WTC11 (cell line): ENCODE results near the gene SLC35G3.

Experiments
- ATF1 ChIP-seq: sonication (generic); formaldehyde crosslinking; IDR thresholded peaks from 2 replicates; pipeline ENCODE4 v1.8.1; 2023; ENCODE audit warnings: mild to moderate bottlenecking, moderate library complexity, missing genetic modification reagents
- CREB1 ChIP-seq: sonication (generic); formaldehyde crosslinking; IDR thresholded peaks from 2 replicates; pipeline ENCODE4 v1.8.0; 2023; ENCODE audit warnings: mild to moderate bottlenecking, missing genetic modification reagents
- CTCF ChIP-seq: fragments of 200-600 bp; IDR thresholded peaks from 2 replicates; pipeline ENCODE4 v1.8.0; 2022; ENCODE audit warnings: antibody characterized with exemption
- JUN ChIP-seq: sonication (generic); formaldehyde crosslinking; IDR thresholded peaks from 2 replicates; pipeline ENCODE4 v1.8.0; 2023; ENCODE audit warnings: mild to moderate bottlenecking, missing genetic modification reagents
- MAX ChIP-seq: sonication (generic); formaldehyde crosslinking; IDR thresholded peaks from 2 replicates; pipeline ENCODE4 v1.8.0; 2022; ENCODE audit warnings: mild to moderate bottlenecking, missing genetic modification reagents
- MLX ChIP-seq: sonication (generic); formaldehyde crosslinking; IDR thresholded peaks from 2 replicates; pipeline ENCODE4 v1.8.1; 2023; ENCODE audit warnings: mild to moderate bottlenecking, missing genetic modification reagents, moderate library complexity
- NFE2L1 ChIP-seq: sonication (generic); formaldehyde crosslinking; IDR thresholded peaks from 2 replicates; pipeline ENCODE4 v1.8.1; 2023; ENCODE audit warnings: missing genetic modification reagents
- NFYB ChIP-seq: sonication (generic); formaldehyde crosslinking; conservative IDR thresholded peaks from 2 replicates; pipeline ENCODE4 v1.8.0; 2022; ENCODE audit warnings: low read depth, missing genetic modification reagents
- NR1H2 ChIP-seq: sonication (generic); formaldehyde crosslinking; IDR thresholded peaks from 2 replicates; pipeline ENCODE4 v1.9.0; 2021; ENCODE audit warnings: mild to moderate bottlenecking, moderate library complexity, missing genetic modification reagents
- NR2C2 ChIP-seq: sonication (generic); formaldehyde crosslinking; IDR thresholded peaks from 2 replicates; pipeline ENCODE4 v1.8.0; 2022; ENCODE audit warnings: mild to moderate bottlenecking, missing genetic modification reagents
- SP1 ChIP-seq: sonication (generic); formaldehyde crosslinking; conservative IDR thresholded peaks from 2 replicates; pipeline ENCODE4 v1.8.1; 2022; ENCODE audit warnings: missing genetic modification reagents
- USF1 ChIP-seq: sonication (generic); formaldehyde crosslinking; IDR thresholded peaks from 2 replicates; pipeline ENCODE4 v1.8.0; 2022; ENCODE audit warnings: mild to moderate bottlenecking, missing genetic modification reagents
- ZNF121 ChIP-seq: sonication (generic); formaldehyde crosslinking; IDR thresholded peaks from 2 replicates; pipeline ENCODE4 v1.8.0; 2023; ENCODE audit warnings: missing genetic modification reagents
- ZNF423 ChIP-seq: fragments of 250-450 bp; sonication (Bioruptor Pico); IDR thresholded peaks from 2 replicates; pipeline ENCODE4 v2.1.2; 2022; ENCODE audit warnings: mild to moderate bottlenecking, moderate library complexity

- TF ChIP-seq CREB1 (CRISPR knock-in tag) (no peak), NFE2L1 (no peak), CTCF (no peak), ATF1 (CRISPR knock-in tag) (no peak), USF1 (CRISPR knock-in tag) (no peak), ZNF121 (no peak), NR1H2 (no peak), MLX (no peak), JUN (CRISPR knock-in tag) (no peak), NR2C2 (no peak), NFYB (CRISPR knock-in tag) (no peak), SP1 (CRISPR knock-in tag) (no peak), MAX (CRISPR knock-in tag) (no peak), ZNF423 (no peak)
These were observed 19.3 kb downstream of the SLC35G3 start for GRCh38 chr17:35174835-35175334.
